Testis (tissue), 2 donors: ENCODE measurements around the gene MRPL52.

Experiments
- CTCF ChIP-seq, 3 experiments: fragments of 450-650 bp in 2 of 3; fragments of 200-600 bp in 1 of 3; sonication (generic) in 1 of 3; IDR thresholded peaks; one replicate each; pipeline ENCODE4 v1.5.1; 2016 to 2019; ENCODE audit warnings: antibody characterized with exemption in 3 of 3, mild to moderate bottlenecking in 2 of 3, moderate library complexity in 1 of 3
- POLR2A ChIP-seq: fragments of 450-650 bp; IDR thresholded peaks from one replicate; pipeline ENCODE4 v1.6.1; 2017; ENCODE audit warnings: antibody characterized with exemption, mild to moderate bottlenecking, moderate library complexity

- TF ChIP-seq CTCF (IDR thresholded peaks at IDR 0.05) (no peak), POLR2A (no peak)
These were observed 29.3 kb upstream of the MRPL52 start for GRCh38 chr14:22800346-22800745.
